Right hindlimb (tissue), 1 donor: ENCODE results near the gene AOAH.
A peak's percentile ranks its signal among the peaks of the same experiment; 100 is the strongest.
"Not testable (repeated sequence)": the region's sequence is repeated elsewhere in the genome, so short reads cannot be mapped to it uniquely, and the experiment has no call there.

Source experiments
- DNase-seq: peaks from one replicate; pipeline ENCODE4 v3.0.0-alpha.2; 2018

The AOAH gene

GRCh38 chr7:36504216-36504615 lies 220.1 kb downstream of the AOAH start:
- DNase-seq, result not testable (repeated sequence)

GRCh38 chr7:36497775-36498174 lies 226.5 kb downstream of the AOAH start:
- no peak for DNase-seq

- not testable (repeated sequence) for DNase-seq
These were observed 227.1 kb downstream of the AOAH start for GRCh38 chr7:36497176-36497575.

GRCh38 chr7:36496576-36496975 lies 227.7 kb downstream of the AOAH start:
- no peak for DNase-seq

- DNase-seq, result no peak
These were observed 233.0 kb downstream of the AOAH start for GRCh38 chr7:36491317-36491716.

GRCh38 chr7:36490419-36490830 lies 233.9 kb downstream of the AOAH start:
- no peak for DNase-seq

GRCh38 chr7:36488672-36489071 lies 235.6 kb downstream of the AOAH start:
- not testable (repeated sequence) for DNase-seq

GRCh38 chr7:36487756-36488336 lies 236.4 kb downstream of the AOAH start:
- no peak for DNase-seq

- DNase-seq, result no peak
These were observed 238.0 kb downstream of the AOAH start for GRCh38 chr7:36486336-36486735.

- DNase-seq, result no peak
These were observed 240.0 kb downstream of the AOAH start for GRCh38 chr7:36484265-36484664.

- DNase-seq, result not testable (repeated sequence)
These were observed 240.4 kb downstream of the AOAH start for GRCh38 chr7:36483853-36484252.

- no peak for DNase-seq
These were observed 245.5 kb downstream of the AOAH start for GRCh38 chr7:36478745-36479144.

- DNase-seq, result no peak
These were observed 248.9 kb downstream of the AOAH start for GRCh38 chr7:36475381-36475780.

GRCh38 chr7:36475011-36475342 lies 249.3 kb downstream of the AOAH start:
- DNase-seq, result no peak

- no peak for DNase-seq
These were observed 249.8 kb downstream of the AOAH start for GRCh38 chr7:36474283-36475010.

- peak; percentile 29 for DNase-seq
These were observed 250.6 kb downstream of the AOAH start for GRCh38 chr7:36473454-36474282.

GRCh38 chr7:36472141-36472729 lies 252.1 kb downstream of the AOAH start:
- DNase-seq, result no peak

- no peak for DNase-seq
These were observed 255.1 kb downstream of the AOAH start for GRCh38 chr7:36469236-36469635.

- DNase-seq, result no peak
These were observed 255.8 kb downstream of the AOAH start for GRCh38 chr7:36468370-36469101.

- DNase-seq, result not testable (repeated sequence)
These were observed 258.3 kb downstream of the AOAH start for GRCh38 chr7:36466001-36466400.

GRCh38 chr7:36464271-36464670 lies 260.0 kb downstream of the AOAH start:
- DNase-seq, result no peak
